IMR-90 (cell line): ENCODE data around the gene OR2V2. TPM values are rescaled to one million over a fixed set of nuclear protein-coding genes. Genes with fewer than 3 reads are reported as not detected.
"Not testable (repeated sequence)": the region's sequence is repeated elsewhere in the genome, so short reads cannot be mapped to it uniquely, and the experiment has no call there.

Source experiments
- ATAC-seq: fragments of 200-7000 bp; cut with Tn5 transposase; 2 replicates; pipeline ENCODE4 v1.9.1; 2020; ENCODE audit warnings: low read depth, mild to moderate bottlenecking, moderate library complexity
- BruUV-seq: library from RNA; stranded (reverse); fragments of 400-500 nt; replicated peaks from 2 replicates; lab custom pipeline; 2021; lab: Mats Ljungman, UMichigan
- CTCF ChIA-PET: fragments of 300-600 bp; formaldehyde crosslinking; extraction: SDS; loops from one replicate; lab custom pipeline; 2021; ENCODE audit warnings: antibody characterized with exemption; lab: Yijun Ruan, JAX
- POLR2A ChIA-PET: fragments of 300-600 bp; sonication (Branson Sonifier 250); formaldehyde crosslinking; loops from one replicate; lab custom pipeline; 2022; ENCODE audit warnings: antibody characterized with exemption; ENCODE audit not compliant: unreplicated experiment; lab: Charles Lee
- DNase-seq: peaks from one replicate; pipeline ENCODE4 v3.0.0; 2013
- H2AFZ ChIP-seq: replicated peaks from 2 replicates; pipeline ENCODE3; 2013; ENCODE audit warnings: low read length, mild to moderate bottlenecking; ENCODE audit not compliant: poor library complexity
- H2AK5ac ChIP-seq: 2 replicates; pipeline ENCODE4 v1.6.1; 2013; ENCODE audit warnings: low read depth, low read length, inconsistent platforms
- H2AK9ac ChIP-seq: replicated peaks from 2 replicates; pipeline ENCODE3; 2013; ENCODE audit warnings: mild to moderate bottlenecking, low read depth, low read length, moderate library complexity; ENCODE audit not compliant: poor library complexity
- H2BK120ac ChIP-seq: 2 replicates; pipeline ENCODE4 v1.6.1; 2013; ENCODE audit warnings: low read depth, low read length, inconsistent platforms
- H2BK15ac ChIP-seq: 3 replicates; pipeline ENCODE4 v1.6.1; 2013; ENCODE audit warnings: low read depth, low read length, inconsistent platforms
- H2BK20ac ChIP-seq: 2 replicates; pipeline ENCODE4 v1.6.1; 2013; ENCODE audit warnings: low read depth, mild to moderate bottlenecking, inconsistent platforms, low read length, moderate library complexity
- H2BK5ac ChIP-seq: 2 replicates; pipeline ENCODE4 v1.6.1; 2013; ENCODE audit warnings: mild to moderate bottlenecking, low read depth, low read length, inconsistent platforms; ENCODE audit not compliant: poor library complexity, severe bottlenecking
- H3K14ac ChIP-seq: replicated peaks from 2 replicates; pipeline ENCODE4 v1.6.1; 2013; ENCODE audit warnings: low read depth, low read length, inconsistent platforms
- H3K18ac ChIP-seq: 2 replicates; pipeline ENCODE4 v1.6.1; 2013; ENCODE audit warnings: low read depth, low read length, control low read depth
- H3K23ac ChIP-seq: 2 replicates; pipeline ENCODE4 v1.6.1; 2013; ENCODE audit warnings: low read depth, low read length, inconsistent platforms
- H3K27ac ChIP-seq: 2 replicates; pipeline ENCODE4 v1.5.1; 2013; ENCODE audit warnings: mild to moderate bottlenecking, control low read depth, low read length; ENCODE audit not compliant: insufficient read depth
- H3K27me3 ChIP-seq: 2 replicates; pipeline ENCODE4 v1.6.1; 2013; ENCODE audit warnings: low read length; ENCODE audit not compliant: control insufficient read depth, insufficient read depth
- H3K36me3 ChIP-seq: 2 replicates; pipeline ENCODE4 v1.6.1; 2013; ENCODE audit warnings: low read length, mixed read lengths; ENCODE audit not compliant: control insufficient read depth, insufficient read depth
- H3K4ac ChIP-seq: 2 replicates; pipeline ENCODE4 v1.6.1; 2013; ENCODE audit warnings: low read depth, low read length, inconsistent platforms
- H3K4me1 ChIP-seq: 2 replicates; pipeline ENCODE4 v1.6.1; 2013; ENCODE audit warnings: low read length, mixed read lengths; ENCODE audit not compliant: control insufficient read depth, insufficient read depth
- H3K4me2 ChIP-seq: 2 replicates; pipeline ENCODE4 v1.6.1; 2013; ENCODE audit warnings: low read depth, mild to moderate bottlenecking, control low read depth, low read length, moderate library complexity
- H3K4me3 ChIP-seq: 2 replicates; pipeline ENCODE4 v1.5.1; 2013; ENCODE audit warnings: low read depth, mild to moderate bottlenecking, control low read depth, low read length, moderate library complexity; ENCODE audit not compliant: insufficient read depth
- H3K56ac ChIP-seq: 2 replicates; pipeline ENCODE4 v1.6.1; 2013; ENCODE audit warnings: low read length, inconsistent platforms; ENCODE audit not compliant: insufficient read depth; ENCODE audit errors: extremely low read depth
- H3K79me1 ChIP-seq, 2 experiments: 2 replicates each; pipeline ENCODE4 v1.6.1; 2013; ENCODE audit warnings: low read length in 2 of 2, inconsistent platforms in 1 of 2, low read depth in 1 of 2
- H3K9ac ChIP-seq: 2 replicates; pipeline ENCODE4 v1.6.1; 2013; ENCODE audit warnings: low read depth, low read length, control low read depth
- H3K9me1 ChIP-seq: 2 replicates; pipeline ENCODE4 v1.6.1; 2013; ENCODE audit warnings: low read length, inconsistent platforms; ENCODE audit not compliant: insufficient read depth
- H3K9me3 ChIP-seq: 2 replicates; pipeline ENCODE4 v1.6.1; 2013; ENCODE audit warnings: low read length; ENCODE audit not compliant: control insufficient read depth, insufficient read depth
- H4K20me1 ChIP-seq: 2 replicates; pipeline ENCODE4 v1.6.1; 2013; ENCODE audit warnings: low read length, inconsistent platforms; ENCODE audit not compliant: insufficient read depth
- H4K5ac ChIP-seq: 2 replicates; pipeline ENCODE4 v1.6.1; 2013; ENCODE audit warnings: mild to moderate bottlenecking, low read depth, low read length, control low read depth
- H4K8ac ChIP-seq, 2 experiments: 2 replicates each; pipeline ENCODE4 v1.6.1; 2013; ENCODE audit warnings: low read depth in 2 of 2, low read length in 2 of 2, control low read depth in 1 of 2, inconsistent platforms in 1 of 2
- H4K91ac ChIP-seq: 2 replicates; pipeline ENCODE4 v1.6.1; 2013; ENCODE audit warnings: low read depth, low read length, inconsistent platforms; ENCODE audit not compliant: insufficient read depth
- RCOR1 ChIP-seq: IDR thresholded peaks from 2 replicates; pipeline ENCODE4 v1.6.1; 2012; ENCODE audit warnings: mild to moderate bottlenecking, low read length, improper control_type of control experiment; ENCODE audit not compliant: insufficient replicate concordance
- USF2 ChIP-seq: fragments of 150-350 bp; IDR thresholded peaks from 2 replicates; pipeline ENCODE4 v1.6.1; 2017; ENCODE audit warnings: mild to moderate bottlenecking, antibody characterized with exemption, low read length, low read depth
- WGBS, 2 experiments: methylation state at CpG; one replicate each; pipeline versions ENCODE4 v1.1.5 to v1.1.7; 2013; ENCODE audit warnings: missing lambda C conversion rate in 2 of 2; ENCODE audit not compliant: insufficient read length in 1 of 2; ENCODE audit errors: extremely low coverage in 2 of 2; 5-methylcytosine and 5-hydroxymethylcytosine counted together
- dilution Hi-C: fragments of 300-500 bp; cut with HindIII; formaldehyde crosslinking; loops from one replicate; pipeline ENCODE4 v1.14.3; 2018; ENCODE audit warnings: low sequenced_read_pairs; ENCODE audit not compliant: unreplicated experiment
- in situ Hi-C: fragments of 300-500 bp; cut with MboI; formaldehyde crosslinking; loops from 3 replicates; pipeline ENCODE4 v1.14.3; 2019; ENCODE audit warnings: low sequenced_read_pairs, inconsistent platforms, mixed read lengths
- intact Hi-C: fragments of 100-400 bp; cut with micrococcal nuclease; formaldehyde crosslinking; loops from 2 replicates; pipeline ENCODE4 v1.10.0; 2022
- polyA plus RNA-seq, 3 experiments: library from polyadenylated mRNA; depleted of rRNA; stranded (reverse); fragments of >200 nt; gene quantifications; 2 replicates each; pipeline ENCODE4 v1.2.3, GENCODE V29; 2012; ENCODE audit warnings: low replicate concordance in 1 of 3
- total RNA-seq: library from RNA; depleted of rRNA; stranded (reverse); fragments of >200 nt; gene quantifications from 2 replicates; pipeline ENCODE4 v1.2.3, GENCODE V29; 2012

The OR2V2 gene
- total and polyA plus RNA-seq, 2 of the 4 experiments (the other 2 are of a cell fraction), result not detected

GRCh38 chr5:181129601-181130000 is 17.8 kb upstream of the OR2V2 start:
- H2BK20ac ChIP-seq, result no peak overlapping the region
- ChIA-PET CTCF (no interaction called here), POLR2A (no interaction called here)
- H2AFZ ChIP-seq, result no peak overlapping the region
- H3K4me2 ChIP-seq, result no peak overlapping the region
- no peak overlapping the region for H2AK9ac ChIP-seq
- no peak overlapping the region for H2BK120ac ChIP-seq
- H3K9ac ChIP-seq, result no peak overlapping the region
- H3K4me1 ChIP-seq, result no peaks in the 10 kb centered on the region
- no peak overlapping the region for H3K23ac ChIP-seq
- H3K4ac ChIP-seq, result no peak overlapping the region
- no peak overlapping the region for H4K8ac ChIP-seq
- intact Hi-C loops, result no loop called here
- H4K5ac ChIP-seq, result no peak overlapping the region
- H3K27ac ChIP-seq, result no peak overlapping the region
- H3K9me1 ChIP-seq, result no peaks in the 10 kb centered on the region
- ATAC-seq, result no peak
- no peaks in the 10 kb centered on the region for H4K20me1 ChIP-seq
- DNase-seq, result no peak
- peaks cover 3% of the 10 kb centered on the region; the same call in 1 of the 2 replicates for H3K9me3 ChIP-seq
- H3K56ac ChIP-seq, result no peak overlapping the region
- WGBS, 2 experiments, result no CpG with 5 or more reads among the region's 7 CpGs
- H3K18ac ChIP-seq, result no peak overlapping the region
- H3K14ac ChIP-seq, result no peak overlapping the region
- no peaks in the 10 kb centered on the region for H3K79me1 ChIP-seq
- in situ Hi-C loops, result no loop called here
- no TSS peak for BruUV-seq
- no peak overlapping the region for H2BK5ac ChIP-seq
- no peak overlapping the region for H2BK15ac ChIP-seq
- H4K91ac ChIP-seq, result no peak overlapping the region
- H3K36me3 ChIP-seq, result no peaks in the 10 kb centered on the region
- peaks cover 4% of the 10 kb centered on the region; the same call in 1 of the 2 replicates for H3K27me3 ChIP-seq
- H3K4me3 ChIP-seq, result no peak overlapping the region
- dilution Hi-C loops, result no loop called here
- H2AK5ac ChIP-seq, result no peak overlapping the region
- TF ChIP-seq RCOR1, result no peak
- TF ChIP-seq USF2, result no peak

GRCh38 chr5:181130081-181130480 is 17.3 kb upstream of the OR2V2 start:
- H3K4ac ChIP-seq, intact Hi-C loops, H3K18ac ChIP-seq, H2BK20ac ChIP-seq, H4K91ac ChIP-seq, H3K4me1 ChIP-seq, CTCF ChIA-PET, H4K20me1 ChIP-seq, H2AFZ ChIP-seq, H3K36me3 ChIP-seq, in situ Hi-C loops, H3K23ac ChIP-seq, H3K4me2 ChIP-seq, H3K9ac ChIP-seq, H2BK15ac ChIP-seq, dilution Hi-C loops, DNase-seq, H2AK9ac ChIP-seq, H3K56ac ChIP-seq, H3K9me3 ChIP-seq, BruUV-seq, H3K4me3 ChIP-seq, H3K27me3 ChIP-seq, ATAC-seq, H3K14ac ChIP-seq, H3K9me1 ChIP-seq, H2AK5ac ChIP-seq, POLR2A ChIA-PET, H4K5ac ChIP-seq, H2BK5ac ChIP-seq, H3K79me1 ChIP-seq, H2BK120ac ChIP-seq, H3K27ac ChIP-seq, H4K8ac ChIP-seq: not testable (repeated sequence)
- no CpG with 5 or more reads among the region's 9 CpGs for WGBS, 2 experiments
